HG03139 (cell line): ENCODE results near the gene STAC3.
A peak's percentile ranks its signal among the peaks of the same experiment; 100 is the strongest.
"Not testable (repeated sequence)": the region's sequence is repeated elsewhere in the genome, so short reads cannot be mapped to it uniquely, and the experiment has no call there.

Experiments
- ATAC-seq: cut with Tn5 transposase; IDR thresholded peaks from one replicate; pipeline ENCODE4 v1.9.1; 2021; ENCODE audit not compliant: unreplicated experiment

STAC3 gene

GRCh38 chr12:57250956-57251355 is at the start of gene STAC3:
Gene STAC3, minus strand, starts transcription at chr12:57251187. Its CDS starts 1,551 bp downstream, at chr12:57249636.
- no peak for ATAC-seq

- no peak for ATAC-seq
Measured at GRCh38 chr12:57299514-57300016, 48.6 kb upstream of the STAC3 start.

- no peak for ATAC-seq
Measured at GRCh38 chr12:57296291-57296690, 45.3 kb upstream of the STAC3 start.

- ATAC-seq = not testable (repeated sequence)
Measured at GRCh38 chr12:57282073-57282472, 31.1 kb upstream of the STAC3 start.

GRCh38 chr12:57280211-57281062 is 29.4 kb upstream of the STAC3 start:
- peak; percentile 92 for ATAC-seq

- ATAC-seq = no peak
Measured at GRCh38 chr12:57278465-57279381, 27.7 kb upstream of the STAC3 start.

- no peak for ATAC-seq
Measured at GRCh38 chr12:57276935-57277563, 26.1 kb upstream of the STAC3 start.

- not testable (repeated sequence) for ATAC-seq
Measured at GRCh38 chr12:57276233-57276632, 25.2 kb upstream of the STAC3 start.

- ATAC-seq = no peak
Measured at GRCh38 chr12:57273516-57273915, 22.5 kb upstream of the STAC3 start.

GRCh38 chr12:57272337-57273151 is 21.6 kb upstream of the STAC3 start:
- no peak for ATAC-seq

- ATAC-seq = no peak
Measured at GRCh38 chr12:57270966-57271470, 20.0 kb upstream of the STAC3 start.

- ATAC-seq = no peak
Measured at GRCh38 chr12:57268264-57268663, 17.3 kb upstream of the STAC3 start.

GRCh38 chr12:57266681-57267080 is 15.7 kb upstream of the STAC3 start:
- ATAC-seq = no peak

- no peak for ATAC-seq
Measured at GRCh38 chr12:57263096-57263495, 12.1 kb upstream of the STAC3 start.

GRCh38 chr12:57262126-57262822 is 11.3 kb upstream of the STAC3 start:
- ATAC-seq = no peak

- no peak for ATAC-seq
Measured at GRCh38 chr12:57261428-57261865, 10.5 kb upstream of the STAC3 start.

GRCh38 chr12:57260366-57260765 is 9.4 kb upstream of the STAC3 start:
- ATAC-seq = no peak

GRCh38 chr12:57258977-57259970 is 8.3 kb upstream of the STAC3 start:
- no peak for ATAC-seq
